Calu3 (cell line): Measurements from ENCODE around the gene TUBGCP2. TPM values are rescaled to one million over a fixed set of nuclear protein-coding genes. Genes with fewer than 3 reads are reported as not detected.
"Not testable (repeated sequence)": the region's sequence is repeated elsewhere in the genome, so short reads cannot be mapped to it uniquely, and the experiment has no call there.

Experiments used
- BruUV-seq: library from RNA; stranded (reverse); fragments of 400-500 nt; replicated peaks from 2 replicates; lab custom pipeline; 2021; lab: Mats Ljungman, UMichigan
- CTCF ChIA-PET: fragments of 300-600 bp; sonication (Branson Sonifier 250); formaldehyde crosslinking; loops from one replicate; lab custom pipeline; 2022; ENCODE audit warnings: antibody characterized with exemption; lab: Charles Lee
- DNase-seq: peaks from one replicate; pipeline ENCODE4 v3.0.0; 2022
- H3K27ac Mint-ChIP-seq: one replicate; pipeline ENCODE4 v1.8.0; 2022; ENCODE audit warnings: mixed read lengths; ENCODE audit not compliant: unreplicated experiment
- H3K27me3 Mint-ChIP-seq: one replicate; pipeline ENCODE4 v1.8.0; 2022; ENCODE audit warnings: mixed read lengths; ENCODE audit not compliant: unreplicated experiment
- H3K36me3 Mint-ChIP-seq: one replicate; pipeline ENCODE4 v1.8.0; 2022; ENCODE audit warnings: mild to moderate bottlenecking, moderate library complexity, mixed read lengths; ENCODE audit not compliant: insufficient read depth, unreplicated experiment
- H3K4me1 Mint-ChIP-seq: one replicate; pipeline ENCODE4 v1.8.0; 2022; ENCODE audit warnings: mild to moderate bottlenecking, low read depth, mixed read lengths; ENCODE audit not compliant: unreplicated experiment
- H3K4me3 Mint-ChIP-seq: one replicate; pipeline ENCODE4 v1.8.0; 2022; ENCODE audit warnings: mild to moderate bottlenecking, low read depth, moderate library complexity, mixed read lengths; ENCODE audit not compliant: unreplicated experiment
- H3K9me3 Mint-ChIP-seq: one replicate; pipeline ENCODE4 v1.8.0; 2022; ENCODE audit warnings: low read depth, mixed read lengths; ENCODE audit not compliant: unreplicated experiment
- intact Hi-C: fragments of 100-400 bp; cut with micrococcal nuclease; formaldehyde crosslinking; loops from one replicate; pipeline ENCODE4 v1.10.0; 2022; ENCODE audit not compliant: unreplicated experiment
- total RNA-seq: library from RNA; stranded (reverse); gene quantifications from 2 replicates; pipeline ENCODE4 v1.2.3, GENCODE V29; 2022
- TF ChIP-seq, protein P1 (sequence below): fragments of 200-600 bp; IDR thresholded peaks from one replicate; pipeline ENCODE4 v1.8.0; 2022; ENCODE audit warnings: antibody characterized with exemption; ENCODE audit not compliant: unreplicated experiment

The TUBGCP2 gene
- total RNA-seq, 1 experiment from 2014 or later, result 47.2 TPM

DNA sequence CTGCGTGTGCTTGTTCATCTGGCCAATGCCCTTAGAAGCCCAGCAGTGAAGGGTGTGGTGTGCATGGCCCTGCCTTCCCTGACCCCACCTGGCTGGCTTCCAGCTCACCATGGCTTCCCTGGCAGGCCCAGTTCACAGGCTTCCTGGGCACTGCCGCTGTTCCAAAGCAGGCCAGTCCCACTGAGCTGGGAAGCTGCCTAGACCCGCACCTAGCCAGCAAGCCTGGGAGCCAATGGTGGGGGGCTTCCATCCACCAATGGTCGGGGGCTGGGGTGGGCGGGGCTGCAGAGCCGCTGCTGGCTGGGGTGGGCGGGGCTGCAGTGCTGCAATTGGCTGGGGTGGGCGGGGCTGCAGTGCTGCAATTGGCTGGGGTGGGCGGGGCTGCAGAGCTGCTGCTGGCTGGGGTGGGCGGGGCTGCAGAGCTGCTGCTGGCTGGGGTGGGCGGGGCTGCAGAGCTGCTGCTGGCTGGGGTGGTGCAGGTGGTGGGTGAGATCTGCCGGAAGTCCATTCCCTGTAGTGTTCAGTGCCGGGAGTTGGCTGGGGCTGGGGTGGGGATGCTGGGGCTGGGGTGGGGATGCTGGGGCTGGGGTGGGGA, 15.6 kb upstream of the TUBGCP2 start:
- H3K27ac Mint-ChIP-seq, result no peak overlapping the region

DNA sequence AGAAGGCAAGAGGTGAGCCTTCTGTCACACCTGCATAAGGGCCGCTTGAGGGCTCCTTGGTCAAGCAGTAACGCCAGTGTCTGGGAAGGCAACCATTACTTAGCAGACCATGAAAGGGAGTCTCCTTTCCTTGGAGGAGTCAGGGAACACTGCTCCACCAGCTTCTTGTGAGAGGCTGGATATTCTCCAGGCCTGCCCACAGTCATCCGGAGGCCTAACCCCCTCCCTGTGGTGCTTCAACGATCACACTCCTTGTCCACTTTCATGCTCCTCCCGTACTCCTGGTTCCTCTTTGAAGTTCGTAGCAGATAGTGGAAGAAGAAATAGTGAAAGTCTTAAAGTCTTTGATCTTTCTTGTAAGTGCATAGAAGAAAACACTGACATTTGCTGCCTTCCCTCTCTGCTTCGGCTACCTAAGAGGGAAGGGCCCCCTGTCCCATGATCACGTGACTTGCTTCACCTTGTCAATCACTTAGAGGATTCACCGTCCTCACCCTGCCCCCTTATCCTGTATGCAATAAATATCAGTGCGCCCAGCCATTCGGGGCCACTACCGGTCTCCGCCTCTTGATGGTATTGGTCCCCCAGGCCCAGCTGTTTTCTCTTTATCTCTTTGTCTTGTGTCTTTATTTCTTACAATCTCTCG, 13.5 kb upstream of the TUBGCP2 start:
- Mint-ChIP-seq H3K4me1 (peaks cover 11% of the 10 kb centered on the region), H3K36me3 (peaks cover 11% of the 10 kb centered on the region), H3K27me3 (peaks cover 48% of the 10 kb centered on the region)
- BruUV-seq, H3K4me3 Mint-ChIP-seq, DNase-seq, CTCF ChIA-PET, H3K27ac Mint-ChIP-seq, intact Hi-C loops, H3K9me3 Mint-ChIP-seq: not testable (repeated sequence)

More for the DNA sequence above, 15.6 kb upstream of the TUBGCP2 start:
- BruUV-seq, result no TSS peak
- peaks cover 6% of the 10 kb centered on the region for H3K4me1 Mint-ChIP-seq
- peak overlapping the region; percentile 14 for H3K4me3 Mint-ChIP-seq
- TF ChIP-seq, protein P1, sequence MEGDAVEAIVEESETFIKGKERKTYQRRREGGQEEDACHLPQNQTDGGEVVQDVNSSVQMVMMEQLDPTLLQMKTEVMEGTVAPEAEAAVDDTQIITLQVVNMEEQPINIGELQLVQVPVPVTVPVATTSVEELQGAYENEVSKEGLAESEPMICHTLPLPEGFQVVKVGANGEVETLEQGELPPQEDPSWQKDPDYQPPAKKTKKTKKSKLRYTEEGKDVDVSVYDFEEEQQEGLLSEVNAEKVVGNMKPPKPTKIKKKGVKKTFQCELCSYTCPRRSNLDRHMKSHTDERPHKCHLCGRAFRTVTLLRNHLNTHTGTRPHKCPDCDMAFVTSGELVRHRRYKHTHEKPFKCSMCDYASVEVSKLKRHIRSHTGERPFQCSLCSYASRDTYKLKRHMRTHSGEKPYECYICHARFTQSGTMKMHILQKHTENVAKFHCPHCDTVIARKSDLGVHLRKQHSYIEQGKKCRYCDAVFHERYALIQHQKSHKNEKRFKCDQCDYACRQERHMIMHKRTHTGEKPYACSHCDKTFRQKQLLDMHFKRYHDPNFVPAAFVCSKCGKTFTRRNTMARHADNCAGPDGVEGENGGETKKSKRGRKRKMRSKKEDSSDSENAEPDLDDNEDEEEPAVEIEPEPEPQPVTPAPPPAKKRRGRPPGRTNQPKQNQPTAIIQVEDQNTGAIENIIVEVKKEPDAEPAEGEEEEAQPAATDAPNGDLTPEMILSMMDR, result no peak
- peaks cover 2% of the 10 kb centered on the region for H3K36me3 Mint-ChIP-seq
- DNase-seq, result peak; percentile 76
- H3K27me3 Mint-ChIP-seq, result peaks cover 55% of the 10 kb centered on the region
- intact Hi-C loops, result no loop called here
- peaks cover 4% of the 10 kb centered on the region for H3K9me3 Mint-ChIP-seq
- CTCF ChIA-PET, result interaction anchor here (0.7 to 1.0 kb wide), 2 partner anchors 10 to 17 kb away, joined by 3 to 4 read pairs; no protein-coding TSS in a partner anchor

DNA sequence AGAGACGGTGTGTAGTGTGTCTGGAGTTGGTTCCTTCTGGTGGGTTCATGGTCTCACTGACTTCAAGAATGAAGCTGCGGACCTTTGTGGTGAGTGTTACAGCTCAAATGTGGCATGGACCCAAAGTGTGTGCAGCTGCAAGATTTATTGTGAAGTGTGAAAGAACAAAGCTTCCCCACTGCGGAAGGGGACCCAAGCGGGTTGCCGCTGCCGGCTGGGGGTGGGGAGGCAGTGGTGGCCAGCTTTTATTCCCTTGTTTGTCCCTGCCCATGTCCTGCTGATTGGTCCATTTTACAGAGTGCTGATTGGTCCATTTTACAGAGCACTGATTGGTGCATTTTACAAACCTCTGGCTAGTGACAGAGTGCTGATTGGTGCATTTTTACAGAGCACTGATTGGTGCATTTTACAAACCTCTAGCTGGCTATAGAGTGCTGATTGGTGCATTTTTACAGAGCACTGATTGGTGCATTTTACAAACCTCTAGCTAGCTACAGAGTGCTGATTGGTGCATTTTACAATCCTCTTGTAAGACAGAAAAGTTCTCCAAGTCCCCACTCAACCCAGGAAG, 12.3 kb upstream of the TUBGCP2 start:
- BruUV-seq, intact Hi-C loops, H3K27ac Mint-ChIP-seq, CTCF ChIA-PET, DNase-seq, H3K4me3 Mint-ChIP-seq, H3K9me3 Mint-ChIP-seq: not testable (repeated sequence)
- H3K4me1 Mint-ChIP-seq, result peaks cover 11% of the 10 kb centered on the region
- H3K36me3 Mint-ChIP-seq, result peaks cover 11% of the 10 kb centered on the region
- H3K27me3 Mint-ChIP-seq, result peaks cover 35% of the 10 kb centered on the region

DNA sequence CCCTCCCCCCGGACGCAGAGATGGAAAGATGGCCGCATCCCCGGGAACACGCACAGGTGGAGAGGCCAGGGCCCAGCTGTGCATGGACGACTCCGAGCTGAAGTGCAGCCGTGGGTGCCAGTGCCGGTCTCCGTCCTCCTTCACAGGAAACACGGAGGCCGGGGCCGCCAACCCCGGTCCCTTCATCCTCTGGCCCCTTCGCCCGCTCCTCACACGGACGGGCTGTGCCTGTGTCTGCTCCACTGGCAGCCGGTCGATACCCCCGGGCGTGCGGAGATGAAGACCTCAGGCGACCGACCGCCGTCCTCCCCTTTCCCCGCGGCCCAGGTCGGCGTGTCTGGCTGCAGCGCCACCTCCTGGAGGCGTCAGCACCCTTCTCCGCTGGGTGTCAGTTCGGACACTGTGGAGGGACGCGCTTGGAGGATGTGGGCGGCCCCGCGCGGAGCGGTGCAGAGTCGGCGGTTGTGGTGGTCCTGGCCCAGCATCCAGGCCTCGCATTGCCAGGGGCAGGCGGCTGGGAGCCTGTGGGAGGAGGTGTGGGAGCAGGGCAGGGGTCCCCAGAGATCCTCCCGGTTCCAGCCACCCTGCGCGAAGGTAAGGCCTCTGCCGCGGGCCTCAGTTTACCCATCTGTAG, 9.9 kb upstream of the TUBGCP2 start:
- intact Hi-C loops, result no loop called here
- Mint-ChIP-seq H3K4me3 (peak overlapping the region; percentile 56), H3K36me3 (peaks cover 11% of the 10 kb centered on the region), H3K27ac (no peak overlapping the region), H3K9me3 (peaks cover 4% of the 10 kb centered on the region), H3K27me3 (peaks cover 23% of the 10 kb centered on the region), H3K4me1 (peaks cover 11% of the 10 kb centered on the region)
- DNase-seq, result peak; percentile 67
- TF ChIP-seq, protein P1, result peak; percentile 42
- CTCF ChIA-PET, result no interaction called here
- BruUV-seq, result no TSS peak

DNA sequence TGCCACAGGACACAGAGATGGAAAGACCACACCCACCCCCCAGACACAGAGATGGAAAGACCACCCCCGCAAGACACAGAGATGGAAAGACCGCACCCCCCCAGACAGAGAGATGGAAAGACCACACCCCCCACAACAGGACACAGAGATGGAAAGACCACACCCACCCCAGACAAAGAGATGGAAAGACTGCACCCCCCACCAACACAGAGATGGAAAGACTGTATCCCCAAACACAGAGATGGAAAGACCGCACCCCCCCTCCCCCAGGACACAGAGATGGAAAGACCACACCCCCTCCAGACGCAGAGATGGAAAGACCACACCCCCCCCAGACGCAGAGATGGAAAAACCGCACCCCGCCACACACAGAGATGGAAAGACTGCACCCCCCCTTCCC, 8.1 kb upstream of the TUBGCP2 start:
- DNase-seq, result no peak
- no peak overlapping the region for H3K4me3 Mint-ChIP-seq
- H3K27ac Mint-ChIP-seq, result no peak overlapping the region
- TF ChIP-seq, protein P1, result no peak
- CTCF ChIA-PET, result no interaction called here
- BruUV-seq, result no TSS peak
- H3K27me3 Mint-ChIP-seq, result peaks cover 23% of the 10 kb centered on the region
- intact Hi-C loops, result no loop called here
- peaks cover 11% of the 10 kb centered on the region for H3K36me3 Mint-ChIP-seq
- H3K4me1 Mint-ChIP-seq, result peaks cover 11% of the 10 kb centered on the region
- peaks cover 4% of the 10 kb centered on the region for H3K9me3 Mint-ChIP-seq
